ENCODE measurements around the gene POMT1. TPM values are rescaled to one million over a fixed set of nuclear protein-coding genes. Genes with fewer than 3 reads are reported as not detected.
"Not testable (repeated sequence)": the region's sequence is repeated elsewhere in the genome, so short reads cannot be mapped to it uniquely, and the experiment has no call there.

Gene POMT1
- total RNA-seq, 1 donor from 2014 or later = 17.3 TPM

DNA sequence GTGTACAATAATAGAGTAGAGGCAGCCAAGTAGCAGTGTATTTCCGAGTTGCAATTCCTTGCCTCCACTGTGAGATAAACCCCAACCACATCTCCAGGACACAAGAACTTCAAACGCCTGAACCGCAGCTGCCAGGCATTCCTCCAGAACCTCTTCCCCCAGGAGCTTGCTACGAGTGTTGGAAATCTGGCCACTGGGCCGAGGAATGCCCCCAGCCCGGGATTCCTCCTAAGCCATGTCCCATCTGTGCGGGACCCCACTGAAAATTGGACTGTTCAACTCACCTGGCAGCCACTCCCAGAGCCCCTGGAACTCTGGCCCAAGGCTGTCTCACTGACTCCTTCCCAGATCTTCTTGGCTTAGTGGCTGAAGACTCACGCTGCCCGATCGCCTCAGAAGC is 46.5 kb downstream of the POMT1 start:
- not testable (repeated sequence) for DNase-seq (ENCODE audit: low spot score)

DNA sequence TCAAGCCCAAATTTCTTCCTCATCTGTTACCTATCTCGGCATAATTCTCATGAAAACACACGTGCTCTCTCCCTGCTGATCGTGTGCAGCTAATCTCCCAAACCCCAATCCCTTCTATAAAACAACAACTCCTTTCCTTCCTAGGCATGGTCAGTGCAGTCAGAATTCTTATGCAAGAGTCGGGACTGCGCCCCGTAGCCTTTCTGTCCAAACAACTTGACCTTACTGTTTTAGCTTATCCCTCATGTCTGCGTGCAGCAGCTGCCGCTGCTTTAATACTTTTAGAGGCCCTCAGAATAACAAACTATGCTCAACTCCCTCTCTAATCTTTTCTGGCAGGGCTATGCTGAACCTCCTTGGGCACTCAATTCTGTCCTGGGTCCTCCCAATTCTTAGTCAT is 47.7 kb downstream of the POMT1 start:
- not testable (repeated sequence) for DNase-seq (ENCODE audit: low spot score)

DNA sequence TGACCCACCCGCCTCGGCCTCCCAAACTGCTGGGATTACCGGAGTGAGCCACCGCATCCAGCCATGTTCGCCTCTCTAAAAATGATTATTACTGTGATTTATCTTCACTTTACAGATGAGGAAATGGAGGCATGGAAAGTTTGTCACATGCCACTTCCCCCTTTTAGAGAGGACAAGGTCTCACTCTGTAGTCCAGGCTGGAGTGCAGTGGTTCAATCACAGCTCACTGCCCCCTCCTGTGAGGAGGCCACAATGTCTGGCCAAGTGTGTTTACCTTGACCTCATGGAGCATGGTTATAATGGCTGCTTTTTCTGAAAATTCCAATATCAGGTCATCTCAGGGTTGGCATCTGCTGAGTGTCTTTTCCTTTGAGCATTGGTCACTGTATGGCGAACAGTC is 49.3 kb downstream of the POMT1 start:
- no peak for DNase-seq (ENCODE audit: low spot score)

DNA sequence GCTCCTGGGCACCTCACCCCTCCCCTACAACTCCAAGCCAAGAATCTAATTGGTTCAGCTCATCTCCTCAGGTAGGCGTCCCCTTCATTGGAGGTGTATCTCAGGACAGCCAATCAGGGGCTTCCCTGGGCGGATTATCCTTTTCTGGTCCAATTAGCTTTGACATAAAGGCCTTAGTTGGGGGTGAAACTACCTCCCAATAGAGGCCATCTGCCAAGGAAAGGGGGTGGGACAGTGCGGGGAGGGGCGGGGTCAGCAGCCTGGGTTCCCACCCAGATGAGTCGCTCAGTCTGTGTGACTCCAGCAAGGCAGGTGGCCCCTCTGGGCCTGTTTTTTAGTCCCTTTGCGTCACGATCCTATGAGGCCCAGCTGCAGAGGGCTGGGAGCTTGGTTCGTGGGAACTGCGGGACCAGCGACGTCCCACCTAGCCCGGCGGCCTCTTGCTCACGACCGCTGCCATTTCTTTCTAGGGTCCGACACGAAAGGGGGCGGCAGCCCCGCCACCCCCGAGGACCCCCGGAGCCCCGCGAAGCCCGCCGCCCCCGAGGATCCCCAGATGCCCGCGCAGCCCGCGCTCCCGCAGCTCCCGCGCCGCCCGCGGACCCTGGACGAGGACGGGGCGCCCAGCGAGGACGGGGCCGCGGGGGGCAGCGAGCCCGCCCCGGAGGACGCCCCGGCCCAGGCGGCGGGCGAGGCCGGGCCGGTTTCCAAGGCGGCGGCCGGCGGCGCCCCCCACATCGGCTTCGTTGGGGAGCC is 51.5 kb downstream of the POMT1 start:
- DNase-seq (ENCODE audit: low spot score) = no peak

DNA sequence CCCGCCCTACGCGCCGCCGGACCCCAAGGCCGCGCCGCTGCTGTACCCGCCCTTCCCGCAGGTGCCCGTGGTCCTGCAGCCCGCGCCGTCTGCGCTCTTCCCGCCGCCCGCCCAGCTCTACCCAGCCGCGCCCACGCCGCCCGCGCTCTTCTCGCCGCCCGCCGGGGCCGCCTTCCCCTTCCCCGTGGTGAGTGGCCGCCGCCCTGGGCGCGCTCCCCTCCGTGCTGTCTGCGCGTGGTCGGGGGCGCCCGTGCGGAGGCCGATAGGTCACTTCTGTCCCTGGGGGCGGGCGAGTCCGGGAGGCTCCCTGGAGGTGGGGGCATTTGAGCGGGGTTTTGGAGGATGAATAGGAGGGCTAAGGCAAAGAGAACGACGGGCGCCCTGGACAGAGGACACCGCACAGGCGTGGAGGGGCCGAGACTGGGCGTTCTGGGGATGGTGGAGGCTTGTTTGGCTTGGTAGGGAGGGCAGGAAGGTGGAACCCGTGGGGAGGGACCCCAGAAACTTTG is 52.2 kb downstream of the POMT1 start:
- DNase-seq (ENCODE audit: low spot score) = no peak

DNA sequence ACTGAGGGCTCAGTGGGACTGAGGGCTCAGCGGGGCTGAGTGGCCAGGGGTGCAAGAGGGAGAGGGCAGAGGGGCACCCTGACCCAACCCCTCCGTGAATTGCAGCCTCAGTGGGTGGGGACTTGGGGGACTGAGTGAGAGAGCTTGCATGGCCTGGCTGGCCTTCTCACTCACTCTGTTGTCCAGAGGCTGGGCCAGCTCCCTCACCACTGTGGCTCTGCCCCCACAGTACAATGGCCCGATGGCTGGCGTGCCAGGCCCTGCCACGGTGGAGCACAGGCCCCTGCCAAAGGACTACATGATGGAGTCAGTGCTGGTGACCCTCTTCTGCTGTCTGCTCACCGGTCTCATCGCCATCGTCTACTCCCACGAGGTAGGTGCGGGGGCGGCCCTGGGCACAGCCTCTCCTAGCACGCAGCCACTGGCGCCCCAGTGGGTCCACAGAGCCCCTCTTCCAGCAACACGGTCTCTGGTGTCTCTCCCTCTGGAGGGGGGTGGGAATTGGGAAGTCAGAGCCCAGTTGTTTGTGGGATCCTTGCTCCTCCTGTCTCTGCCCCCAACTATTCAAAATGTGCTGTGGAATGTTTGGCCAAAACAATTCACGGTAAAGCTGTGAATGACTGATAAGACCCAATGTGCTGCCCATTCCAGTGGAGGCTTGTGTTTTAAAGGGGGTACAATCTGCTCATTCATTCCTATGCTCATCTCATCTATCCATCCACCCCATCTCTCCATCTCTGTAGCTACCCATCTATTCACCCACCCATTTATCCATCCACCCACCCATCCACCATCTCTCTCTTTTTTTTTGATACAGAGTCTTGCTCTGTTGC is 53.3 kb downstream of the POMT1 start:
- no peak for DNase-seq (ENCODE audit: low spot score)

DNA sequence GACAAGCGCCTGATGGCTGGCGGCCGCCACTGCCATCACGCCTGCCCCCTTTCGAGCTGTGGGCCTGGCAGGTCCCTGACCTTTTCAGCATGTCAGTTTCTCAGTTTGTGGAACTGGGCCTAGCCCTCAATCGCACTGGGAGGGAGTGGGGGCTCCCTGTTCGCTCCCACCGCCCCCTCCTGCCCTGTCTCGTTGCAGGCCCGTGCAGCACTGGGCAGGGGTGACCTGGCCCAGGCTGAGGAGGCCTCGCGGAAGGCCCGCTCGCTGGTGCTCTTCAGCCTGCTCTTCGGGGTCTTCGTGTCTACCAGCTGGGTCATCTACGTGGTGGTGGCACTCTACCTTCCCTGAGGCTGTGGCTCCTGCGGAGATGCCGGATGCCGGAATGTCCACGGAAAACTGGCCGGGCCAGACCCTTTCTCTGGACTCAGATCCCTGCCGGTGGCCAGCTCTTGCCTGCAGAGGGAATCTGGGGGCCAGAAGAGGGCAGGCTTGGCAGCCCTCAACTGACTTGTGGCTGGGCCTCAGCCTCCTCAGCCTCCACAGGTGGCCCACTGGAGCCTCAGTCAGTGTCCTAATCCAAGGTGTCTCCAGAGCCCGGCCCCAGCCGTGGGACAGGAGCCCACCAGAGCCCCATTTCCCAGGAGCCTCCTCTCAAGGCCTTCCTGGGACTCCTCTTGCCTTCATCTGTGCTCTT is 55.3 kb downstream of the POMT1 start:
- no peak for DNase-seq (ENCODE audit: low spot score)

DNA sequence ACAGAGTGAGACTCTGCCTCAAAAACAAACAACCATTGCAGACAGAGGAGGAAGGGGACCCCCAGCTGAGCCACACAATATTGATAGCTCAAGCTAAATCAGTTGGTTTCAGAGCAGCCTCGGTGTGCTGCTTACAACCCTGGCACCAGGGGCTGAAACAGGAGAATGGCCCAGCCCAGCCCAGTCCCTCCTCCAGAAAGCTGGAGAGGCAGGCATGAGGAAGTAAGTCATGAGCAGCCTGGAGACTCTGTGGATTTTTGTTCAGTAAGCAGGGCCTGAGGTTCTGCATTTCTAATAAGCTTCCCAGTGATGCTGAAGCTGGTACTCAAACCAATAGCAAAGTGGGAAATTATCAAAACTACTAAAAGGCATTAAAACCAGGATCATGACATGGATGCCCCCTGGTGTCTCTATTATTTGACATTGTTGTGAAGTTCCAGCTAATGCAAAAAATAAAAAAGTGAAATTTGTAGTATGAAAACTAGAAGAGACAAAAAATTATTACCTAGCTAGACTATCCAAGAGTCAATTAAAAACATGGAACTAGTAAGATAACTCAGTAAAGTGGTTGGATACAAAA is 56.8 kb downstream of the POMT1 start:
- DNase-seq (ENCODE audit: low spot score) = no peak

DNA sequence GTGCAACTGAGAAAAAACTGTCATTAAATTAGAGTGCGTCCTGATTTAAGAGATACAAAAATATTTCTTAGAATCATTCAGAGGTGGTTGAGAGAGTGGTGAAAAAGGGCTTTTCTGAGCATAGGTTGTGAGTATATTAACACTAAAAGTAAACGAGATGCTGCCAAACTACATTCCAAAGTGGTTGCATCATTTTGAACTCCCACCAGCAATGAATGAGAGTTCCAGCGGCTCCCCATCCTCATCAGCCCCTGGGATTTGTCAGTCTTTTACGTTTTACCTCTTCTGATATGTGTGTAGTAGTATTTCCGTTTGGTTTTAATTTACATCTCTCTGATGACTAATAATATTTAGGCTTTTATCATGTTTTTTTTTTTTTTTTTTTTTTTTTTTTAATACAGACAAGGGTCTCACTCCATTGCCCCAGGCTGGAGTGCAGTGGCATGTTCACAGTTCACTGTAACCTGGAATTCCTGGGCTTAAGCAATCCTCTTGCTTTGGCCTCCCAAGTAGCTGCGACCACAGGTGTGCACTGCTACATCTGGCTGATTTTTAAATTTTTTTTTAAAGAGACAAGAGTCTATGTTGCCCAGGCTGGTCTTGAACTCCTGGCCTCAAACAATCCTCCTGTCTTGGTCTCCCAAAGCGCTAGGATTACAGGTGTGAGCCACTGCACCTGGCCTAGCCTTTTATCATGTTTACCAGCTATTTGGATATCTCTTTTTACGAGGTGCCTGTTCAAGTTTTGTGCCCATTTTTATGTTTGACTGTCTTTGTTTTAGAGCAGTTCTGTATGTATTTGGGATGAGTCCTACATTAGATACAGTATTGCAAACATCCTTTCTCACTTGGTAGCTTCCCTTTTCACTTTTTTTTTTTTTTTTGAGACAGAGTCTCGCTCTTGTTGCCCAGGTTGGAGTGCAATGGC is 59.6 kb downstream of the POMT1 start:
- no peak for DNase-seq (ENCODE audit: low spot score)

DNA sequence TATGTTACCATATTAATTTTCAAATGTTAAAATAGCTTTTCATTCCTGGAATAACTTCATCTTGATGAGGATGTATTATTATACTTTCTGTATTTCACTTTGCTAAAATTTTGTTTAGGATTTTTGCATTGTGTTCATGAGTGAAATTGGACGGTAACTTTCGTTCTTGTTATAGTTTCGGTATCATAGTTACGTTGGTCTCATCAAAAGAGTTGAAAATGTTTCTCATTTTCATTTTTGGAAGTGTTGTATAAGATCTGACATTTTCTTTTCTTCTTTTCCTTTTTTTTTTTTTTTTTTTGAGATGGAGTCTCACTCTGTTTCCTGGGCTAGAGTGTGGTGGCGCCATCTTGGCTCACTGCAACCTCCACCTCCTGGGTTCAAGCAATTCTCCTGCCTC is 62.7 kb downstream of the POMT1 start:
- DNase-seq (ENCODE audit: low spot score) = no peak

DNA sequence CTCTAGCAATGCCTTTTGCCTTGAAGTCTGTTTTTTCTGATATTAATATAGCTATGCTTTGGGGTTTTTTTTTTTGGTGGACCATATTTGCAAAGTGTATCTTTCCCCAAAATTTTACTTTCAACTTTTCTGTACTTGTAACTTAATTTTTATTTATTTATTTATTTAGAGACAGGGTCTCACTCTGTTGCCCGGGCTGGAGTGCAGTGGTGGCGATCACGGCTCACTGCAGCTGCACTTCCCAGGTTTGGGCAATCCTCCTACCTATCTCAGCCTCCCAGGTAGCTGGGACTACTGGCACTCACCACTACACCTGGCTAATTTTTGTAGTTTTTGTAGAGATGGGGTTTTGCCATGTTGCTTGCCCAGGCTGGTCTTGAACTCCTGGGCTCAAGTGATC is 63.4 kb downstream of the POMT1 start:
- DNase-seq (ENCODE audit: low spot score) = no peak

DNA sequence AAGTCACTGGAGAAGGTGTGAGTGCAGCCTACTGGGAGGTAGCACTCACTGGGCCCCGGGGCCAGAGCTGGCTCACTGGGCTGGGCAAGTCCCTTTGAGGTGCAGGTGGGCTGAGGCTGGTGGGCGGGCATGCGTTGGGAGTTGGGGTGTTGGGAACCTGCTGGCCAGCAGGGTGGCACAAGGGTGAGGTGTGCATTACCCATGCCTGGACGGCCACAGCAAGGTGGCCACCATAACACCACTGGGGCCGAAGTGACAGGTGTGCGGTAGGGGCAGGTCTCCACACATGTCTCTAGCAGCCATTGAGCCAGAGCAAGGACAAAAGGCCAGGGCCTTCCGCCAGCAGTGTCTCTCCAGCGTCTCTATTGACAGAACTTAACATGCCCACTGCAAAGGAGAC is 65.2 kb downstream of the POMT1 start:
- DNase-seq (ENCODE audit: low spot score) = no peak

Other genes starting within 250 kb of the POMT1 start
- gene FAM78A, start 226.4 kb upstream of the POMT1 start, total RNA-seq = 6.3 TPM
- gene PLPP7, start 213.2 kb upstream of the POMT1 start, total RNA-seq = 13.9 TPM
- 185 TPM for gene PRRC2B, start 108.8 kb upstream of the POMT1 start, total RNA-seq
- 24.6 TPM for gene UCK1, start 28.3 kb downstream of the POMT1 start, total RNA-seq
- gene PRRT1B, start 42.6 kb downstream of the POMT1 start, total RNA-seq = not detected
- 106 TPM for gene RAPGEF1, start 237.2 kb downstream of the POMT1 start, total RNA-seq

All from mesenteric fat pad (tissue), 1 donor.